Activated CD8-positive, alpha-beta T cell treated with anti-CD3 and anti-CD28 coated beads, Interleukin-2, amount 10 ng/mL, durations not matched to agents 7 days and 5 days (primary cell): Measurements from ENCODE around the gene RIGI. TPM values are rescaled to one million over a fixed set of nuclear protein-coding genes. Genes with fewer than 3 reads are reported as not detected.
"Not testable (repeated sequence)": the region's sequence is repeated elsewhere in the genome, so short reads cannot be mapped to it uniquely, and the experiment has no call there.

ENCODE experiments used
- ATAC-seq: fragments of 150-1000 bp; cut with Tn5 transposase; one replicate; pipeline ENCODE4 v1.10.0; 2021; ENCODE audit warnings: moderate library complexity
- CTCF ChIA-PET: fragments of 350-600 bp; sonication (Branson Sonifier 250); formaldehyde crosslinking; loops from one replicate; lab custom pipeline; 2021; ENCODE audit warnings: antibody characterized with exemption; lab: Charles Lee
- POLR2A ChIA-PET: fragments of 350-600 bp; sonication (Branson Sonifier 250); formaldehyde crosslinking; loops from one replicate; lab custom pipeline; 2021; ENCODE audit warnings: antibody characterized with exemption; lab: Charles Lee
- DNase-seq: peaks from one replicate; pipeline ENCODE4 v3.0.0-alpha.2; 2020
- H3K27ac Mint-ChIP-seq: one replicate; pipeline ENCODE4 v1.8.0; 2021; ENCODE audit warnings: mild to moderate bottlenecking, mixed read lengths
- H3K27me3 Mint-ChIP-seq: one replicate; pipeline ENCODE4 v1.8.0; 2021; ENCODE audit warnings: low read depth, mixed read lengths
- H3K36me3 Mint-ChIP-seq: one replicate; pipeline ENCODE4 v1.8.0; 2021; ENCODE audit warnings: low read depth, mixed read lengths
- H3K4me1 Mint-ChIP-seq: one replicate; pipeline ENCODE4 v1.8.0; 2021; ENCODE audit warnings: low read depth, mixed read lengths
- H3K4me3 Mint-ChIP-seq: one replicate; pipeline ENCODE4 v1.8.0; 2021; ENCODE audit warnings: mild to moderate bottlenecking, mixed read lengths
- H3K9me3 Mint-ChIP-seq: one replicate; pipeline ENCODE4 v1.8.0; 2022; ENCODE audit warnings: mixed read lengths; ENCODE audit not compliant: insufficient read depth
- total RNA-seq, 2 experiments: library from RNA; stranded (reverse); gene quantifications; one replicate each; pipeline ENCODE4 v1.2.3, GENCODE V29; 2021

The RIGI gene
- total RNA-seq, 2 experiments from 2014 or later: 19.2 to 19.6 TPM

- ChIA-PET CTCF (interaction anchor here (1.3 to 9.8 kb wide), 4 partner anchors 14 to 175 kb away, joined by 3 to 85 read pairs (median 14); partner anchors contain the start of gene NDUFB6), POLR2A (no interaction called here)
- ATAC-seq (no peak), DNase-seq (no peak)
- peaks cover 20% of the 10 kb centered on the region for H3K36me3 Mint-ChIP-seq
- H3K27me3 Mint-ChIP-seq: no peaks in the 10 kb centered on the region
- peaks cover 22% of the 10 kb centered on the region for H3K4me1 Mint-ChIP-seq
- no peaks in the 10 kb centered on the region for H3K9me3 Mint-ChIP-seq
- no peak overlapping the region for H3K27ac Mint-ChIP-seq
- peak overlapping the region; percentile 31 for H3K4me3 Mint-ChIP-seq
These were observed 28.1 kb upstream of the RIGI start for GRCh38 chr9:32554107-32554506.

- ChIA-PET POLR2A (interaction anchor here (0.6 to 4.6 kb wide), 6 partner anchors 9 to 473 kb away, joined by 3 to 44 read pairs (median 8); partner anchors contain the start of genes DNAJA1, NDUFB6 and RIGI), CTCF (interaction anchor here (0.9 to 9.8 kb wide), 5 partner anchors 21 to 1263 kb away, joined by 3 to 85 read pairs (median 27); partner anchors contain the start of genes NDUFB6 and RIGI)
- Mint-ChIP-seq H3K27me3 (no peaks in the 10 kb centered on the region), H3K36me3 (peaks cover 27% of the 10 kb centered on the region), H3K4me3 (peak within 1 kb of the TSS; percentile 89), H3K4me1 (peaks cover 28% of the 10 kb centered on the region), H3K9me3 (no peaks in the 10 kb centered on the region), H3K27ac (peak within 1 kb of the TSS; percentile 99)
- peak; percentile 78 for ATAC-seq
- peak; percentile 93 for DNase-seq
These were observed 26.3 kb upstream of the RIGI start, which contains the start of the genes SMIM27 and TOPORS for GRCh38 chr9:32552172-32552872. TSS of gene SMIM27 (plus strand) at chr9:32552327. CDS start at chr9:32552435, 108 bp downstream. TSS of gene TOPORS (minus strand) at chr9:32552586. CDS start at chr9:32552436, 150 bp downstream.

- peaks cover 30% of the 10 kb centered on the region for H3K4me1 Mint-ChIP-seq
- ChIA-PET CTCF (interaction anchor here (0.9 to 9.8 kb wide), 12 partner anchors 11 to 1264 kb away, joined by 3 to 85 read pairs (median 7); partner anchors contain the start of genes ACO1, NDUFB6 and RIGI), POLR2A (interaction anchor here (0.9 to 4.6 kb wide), 7 partner anchors 10 to 473 kb away, joined by 3 to 44 read pairs (median 7); partner anchors contain the start of genes DNAJA1, NDUFB6 and RIGI)
- peak overlapping the region; percentile 89 for H3K4me3 Mint-ChIP-seq
- ATAC-seq: peak; percentile 20
- peaks cover 29% of the 10 kb centered on the region for H3K36me3 Mint-ChIP-seq
- H3K27me3 Mint-ChIP-seq: no peaks in the 10 kb centered on the region
- peak overlapping the region; percentile 99 for H3K27ac Mint-ChIP-seq
- DNase-seq: peak; percentile 62
- H3K9me3 Mint-ChIP-seq: no peaks in the 10 kb centered on the region
These were observed 25.5 kb upstream of the RIGI start for GRCh38 chr9:32551276-32552051.

- CTCF ChIA-PET: interaction anchor here (1.0 to 9.8 kb wide), 10 partner anchors 12 to 172 kb away, joined by 4 to 85 read pairs (median 7); partner anchors contain the start of genes ACO1, NDUFB6 and RIGI
- H3K27me3 Mint-ChIP-seq: no peaks in the 10 kb centered on the region
- no peaks in the 10 kb centered on the region for H3K9me3 Mint-ChIP-seq
- POLR2A ChIA-PET: interaction anchor here (1.0 to 4.6 kb wide), 6 partner anchors 15 to 474 kb away, joined by 3 to 44 read pairs (median 5); partner anchors contain the start of genes DNAJA1, NDUFB6 and RIGI
- peak; percentile 95 for DNase-seq
- peaks cover 30% of the 10 kb centered on the region for H3K4me1 Mint-ChIP-seq
- peak overlapping the region; percentile 89 for H3K4me3 Mint-ChIP-seq
- H3K27ac Mint-ChIP-seq: peak overlapping the region; percentile 99
- H3K36me3 Mint-ChIP-seq: peaks cover 29% of the 10 kb centered on the region
- peak; percentile 81 for ATAC-seq
These were observed 24.7 kb upstream of the RIGI start for GRCh38 chr9:32550562-32551275.

GRCh38 chr9:32550150-32550561 is 24.2 kb upstream of the RIGI start:
- H3K27me3 Mint-ChIP-seq: no peaks in the 10 kb centered on the region
- H3K4me3 Mint-ChIP-seq: peak overlapping the region; percentile 89
- ChIA-PET POLR2A (interaction anchor here (1.0 to 4.6 kb wide), 4 partner anchors 16 to 475 kb away, joined by 4 to 44 read pairs (median 5); partner anchors contain the start of genes DNAJA1, NDUFB6 and RIGI), CTCF (interaction anchor here (1.0 to 9.8 kb wide), 10 partner anchors 12 to 171 kb away, joined by 4 to 85 read pairs (median 7); partner anchors contain the start of genes ACO1, NDUFB6 and RIGI)
- no peak for DNase-seq
- H3K9me3 Mint-ChIP-seq: no peaks in the 10 kb centered on the region
- ATAC-seq: no peak
- peaks cover 30% of the 10 kb centered on the region for H3K4me1 Mint-ChIP-seq
- H3K27ac Mint-ChIP-seq: peak overlapping the region; percentile 67
- peaks cover 29% of the 10 kb centered on the region for H3K36me3 Mint-ChIP-seq

- H3K4me3 Mint-ChIP-seq, H3K27ac Mint-ChIP-seq, H3K9me3 Mint-ChIP-seq, ATAC-seq, H3K27me3 Mint-ChIP-seq, DNase-seq: not testable (repeated sequence)
- Mint-ChIP-seq H3K36me3 (peaks cover 30% of the 10 kb centered on the region), H3K4me1 (peaks cover 24% of the 10 kb centered on the region)
- CTCF ChIA-PET: interaction anchor here (1.0 to 4.3 kb wide), 3 partner anchors 23 to 169 kb away, joined by 3 to 19 read pairs (median 9); partner anchors contain the start of gene RIGI
- POLR2A ChIA-PET: interaction anchor here (1.0 kb wide), 1 partner anchor 23 kb away, joined by 4 read pairs; no protein-coding TSS in a partner anchor
These were observed 22.2 kb upstream of the RIGI start for GRCh38 chr9:32548213-32548612.

GRCh38 chr9:32545884-32546283 is 19.9 kb upstream of the RIGI start:
- Mint-ChIP-seq H3K9me3 (no peaks in the 10 kb centered on the region), H3K4me1 (peaks cover 23% of the 10 kb centered on the region), H3K4me3 (no peak overlapping the region), H3K27me3 (no peaks in the 10 kb centered on the region), H3K36me3 (peaks cover 40% of the 10 kb centered on the region), H3K27ac (no peak overlapping the region)
- ChIA-PET POLR2A (interaction anchor here (0.6 to 0.9 kb wide), 2 partner anchors 13 to 479 kb away, joined by 3 to 7 read pairs; no protein-coding TSS in a partner anchor), CTCF (interaction anchor here (2.1 to 4.3 kb wide), 4 partner anchors 16 to 167 kb away, joined by 6 to 19 read pairs (median 12); no protein-coding TSS in a partner anchor)
- no peak for ATAC-seq
- DNase-seq: no peak

GRCh38 chr9:32543047-32543446 is 17.1 kb upstream of the RIGI start:
- H3K27ac Mint-ChIP-seq: no peak overlapping the region
- DNase-seq (no peak), ATAC-seq (no peak)
- CTCF ChIA-PET: interaction anchor here (0.9 to 2.7 kb wide), 2 partner anchors 37 to 164 kb away, joined by 3 to 14 read pairs; no protein-coding TSS in a partner anchor
- H3K9me3 Mint-ChIP-seq: no peaks in the 10 kb centered on the region
- H3K4me1 Mint-ChIP-seq: peaks cover 5% of the 10 kb centered on the region
- POLR2A ChIA-PET: interaction anchor here (0.6 kb wide), 1 partner anchor 31 kb away, joined by 3 read pairs; no protein-coding TSS in a partner anchor
- H3K4me3 Mint-ChIP-seq: no peak overlapping the region
- peaks cover 34% of the 10 kb centered on the region for H3K36me3 Mint-ChIP-seq
- no peaks in the 10 kb centered on the region for H3K27me3 Mint-ChIP-seq

GRCh38 chr9:32533816-32534215 is 7.8 kb upstream of the RIGI start:
- Mint-ChIP-seq H3K4me3 (no peak overlapping the region), H3K36me3 (peaks cover 18% of the 10 kb centered on the region), H3K27me3 (no peaks in the 10 kb centered on the region), H3K27ac (no peak overlapping the region), H3K4me1 (no peaks in the 10 kb centered on the region), H3K9me3 (peaks cover 4% of the 10 kb centered on the region)
- ATAC-seq: no peak
- CTCF ChIA-PET: interaction anchor here (1.0 to 1.2 kb wide), 3 partner anchors 30 to 46 kb away, joined by 3 to 4 read pairs (median 3); no protein-coding TSS in a partner anchor
- POLR2A ChIA-PET: interaction anchor here (1.0 kb wide), 1 partner anchor 17 kb away, joined by 3 read pairs; no protein-coding TSS in a partner anchor
- no peak for DNase-seq

- H3K4me3 Mint-ChIP-seq: no peak overlapping the region
- H3K4me1 Mint-ChIP-seq: peaks cover 2% of the 10 kb centered on the region
- CTCF ChIA-PET: interaction anchor here (1.0 to 1.1 kb wide), 2 partner anchors 30 to 39 kb away, joined by 3 read pairs; no protein-coding TSS in a partner anchor
- no peak for ATAC-seq
- no peak overlapping the region for H3K27ac Mint-ChIP-seq
- H3K36me3 Mint-ChIP-seq: peaks cover 18% of the 10 kb centered on the region
- POLR2A ChIA-PET: interaction anchor here (0.6 kb wide), 1 partner anchor 13 kb away, joined by 7 read pairs; no protein-coding TSS in a partner anchor
- no peak for DNase-seq
- H3K9me3 Mint-ChIP-seq: peaks cover 4% of the 10 kb centered on the region
- H3K27me3 Mint-ChIP-seq: no peaks in the 10 kb centered on the region
These were observed 7.3 kb upstream of the RIGI start for GRCh38 chr9:32533336-32533735.
